ENCODE measurements around the gene TUBA4B. TPM values are rescaled to one million over a fixed set of nuclear protein-coding genes. Genes with fewer than 3 reads are reported as not detected.

Gene TUBA4B
- total RNA-seq, 1 donor from 2014 or later: not detected

GRCh38 chr2:219278655-219279150 is 25.7 kb downstream of the TUBA4B start:
- Mint-ChIP-seq H3K4me1 (ENCODE audit: unreplicated experiment) (peaks cover 39% of the 10 kb centered on the region), H3K9me3 (ENCODE audit: unreplicated experiment) (no peaks in the 10 kb centered on the region), H3K4me3 (ENCODE audit: unreplicated experiment) (peak overlapping the region; percentile 84), H3K27ac (ENCODE audit: unreplicated experiment) (peak overlapping the region; percentile 98), H3K27me3 (ENCODE audit: unreplicated experiment) (no peaks in the 10 kb centered on the region), H3K36me3 (ENCODE audit: unreplicated experiment) (peaks cover 6% of the 10 kb centered on the region)
- TF ChIP-seq CTCF (IDR thresholded peaks at IDR 0.05): no peak
- no peak for DNase-seq (ENCODE audit: extremely low spot score, unreplicated experiment)

- no peaks in the 10 kb centered on the region for H3K27me3 Mint-ChIP-seq (ENCODE audit: unreplicated experiment)
- TF ChIP-seq CTCF (IDR thresholded peaks at IDR 0.05): peak; percentile 22
- peak within 1 kb of the TSS; percentile 84 for H3K4me3 Mint-ChIP-seq (ENCODE audit: unreplicated experiment)
- H3K36me3 Mint-ChIP-seq (ENCODE audit: unreplicated experiment): peaks cover 6% of the 10 kb centered on the region
- peak; percentile 99 for DNase-seq (ENCODE audit: extremely low spot score, unreplicated experiment)
- H3K9me3 Mint-ChIP-seq (ENCODE audit: unreplicated experiment): no peaks in the 10 kb centered on the region
- peak within 1 kb of the TSS; percentile 98 for H3K27ac Mint-ChIP-seq (ENCODE audit: unreplicated experiment)
- peaks cover 32% of the 10 kb centered on the region for H3K4me1 Mint-ChIP-seq (ENCODE audit: unreplicated experiment)
Measured at GRCh38 chr2:219279151-219279915, 26.3 kb downstream of the TUBA4B start, which contains the start of gene DNAJB2. TSS of gene DNAJB2 (plus strand) at chr2:219279366. CDS start at chr2:219279834, 468 bp downstream.

GRCh38 chr2:219279916-219280516 is 27.0 kb downstream of the TUBA4B start:
- Mint-ChIP-seq H3K27me3 (ENCODE audit: unreplicated experiment) (no peaks in the 10 kb centered on the region), H3K4me3 (ENCODE audit: unreplicated experiment) (peak overlapping the region; percentile 84), H3K27ac (ENCODE audit: unreplicated experiment) (peak overlapping the region; percentile 94), H3K36me3 (ENCODE audit: unreplicated experiment) (peaks cover 6% of the 10 kb centered on the region), H3K4me1 (ENCODE audit: unreplicated experiment) (peaks cover 26% of the 10 kb centered on the region), H3K9me3 (ENCODE audit: unreplicated experiment) (no peaks in the 10 kb centered on the region)
- TF ChIP-seq CTCF (IDR thresholded peaks at IDR 0.05): no peak
- DNase-seq (ENCODE audit: extremely low spot score, unreplicated experiment): no peak

- Mint-ChIP-seq H3K27me3 (ENCODE audit: unreplicated experiment) (no peaks in the 10 kb centered on the region), H3K4me1 (ENCODE audit: unreplicated experiment) (peaks cover 30% of the 10 kb centered on the region), H3K36me3 (ENCODE audit: unreplicated experiment) (peaks cover 8% of the 10 kb centered on the region), H3K4me3 (ENCODE audit: unreplicated experiment) (peak overlapping the region; percentile 84), H3K27ac (ENCODE audit: unreplicated experiment) (no peak overlapping the region), H3K9me3 (ENCODE audit: unreplicated experiment) (no peaks in the 10 kb centered on the region)
- DNase-seq (ENCODE audit: extremely low spot score, unreplicated experiment): no peak
- TF ChIP-seq CTCF (IDR thresholded peaks at IDR 0.05): no peak
Measured at GRCh38 chr2:219280651-219281050, 27.6 kb downstream of the TUBA4B start.

GRCh38 chr2:219281588-219281987 is 28.5 kb downstream of the TUBA4B start:
- H3K36me3 Mint-ChIP-seq (ENCODE audit: unreplicated experiment): peaks cover 8% of the 10 kb centered on the region
- no peak for DNase-seq (ENCODE audit: extremely low spot score, unreplicated experiment)
- TF ChIP-seq CTCF (IDR thresholded peaks at IDR 0.05): no peak
- no peak overlapping the region for H3K4me3 Mint-ChIP-seq (ENCODE audit: unreplicated experiment)
- H3K4me1 Mint-ChIP-seq (ENCODE audit: unreplicated experiment): peaks cover 36% of the 10 kb centered on the region
- no peaks in the 10 kb centered on the region for H3K9me3 Mint-ChIP-seq (ENCODE audit: unreplicated experiment)
- no peaks in the 10 kb centered on the region for H3K27me3 Mint-ChIP-seq (ENCODE audit: unreplicated experiment)
- no peak overlapping the region for H3K27ac Mint-ChIP-seq (ENCODE audit: unreplicated experiment)
